ENCODE measurements around the gene OR12D2.
"Not testable (repeated sequence)": the region's sequence is repeated elsewhere in the genome, so short reads cannot be mapped to it uniquely, and the experiment has no call there.

The OR12D2 gene

GRCh38 chr6:29395331-29395730 lies at the start of gene OR12D2:
Gene OR12D2 (plus strand): TSS chr6:29395631. CDS start chr6:29396700, 1,069 bp downstream.
- DNase-seq: no peak

- DNase-seq: not testable (repeated sequence)
Observed at GRCh38 chr6:29349348-29349747, 46.1 kb upstream of the OR12D2 start.

GRCh38 chr6:29354980-29355379 lies 40.5 kb upstream of the OR12D2 start:
- DNase-seq: no peak

- DNase-seq: no peak
Observed at GRCh38 chr6:29355603-29356002, 39.8 kb upstream of the OR12D2 start.

GRCh38 chr6:29368765-29369164 lies 26.7 kb upstream of the OR12D2 start, which contains the start of gene OR5V1:
Gene OR5V1 (minus strand): TSS chr6:29368865. CDS start chr6:29356195, 12,670 bp downstream.
- DNase-seq: no peak

- no peak for DNase-seq
Observed at GRCh38 chr6:29375191-29375590, 20.2 kb upstream of the OR12D2 start, which contains the start of gene OR12D3. Gene OR12D3 (minus strand): TSS chr6:29375291. CDS start chr6:29375287, 4 bp downstream.

GRCh38 chr6:29376003-29376402 lies 19.4 kb upstream of the OR12D2 start:
- DNase-seq: no peak

GRCh38 chr6:29388533-29388932 lies 6.9 kb upstream of the OR12D2 start:
- DNase-seq: no peak

- DNase-seq: no peak
Observed at GRCh38 chr6:29399525-29399924, 4.1 kb downstream of the OR12D2 start.

- no peak for DNase-seq
Observed at GRCh38 chr6:29403801-29404200, 8.4 kb downstream of the OR12D2 start.

GRCh38 chr6:29414588-29414987 lies 19.2 kb downstream of the OR12D2 start, which contains the start of gene OR12D1:
Gene OR12D1 (plus strand): TSS chr6:29414928.
- DNase-seq: no peak

GRCh38 chr6:29419516-29419915 lies 24.1 kb downstream of the OR12D2 start:
- DNase-seq: no peak

- no peak for DNase-seq
Observed at GRCh38 chr6:29424168-29424567, 28.7 kb downstream of the OR12D2 start.

- no peak for DNase-seq
Observed at GRCh38 chr6:29424575-29424974, 29.1 kb downstream of the OR12D2 start.

GRCh38 chr6:29425075-29425474 lies 29.6 kb downstream of the OR12D2 start:
- no peak for DNase-seq

GRCh38 chr6:29426654-29427053 lies 31.2 kb downstream of the OR12D2 start:
- no peak for DNase-seq

GRCh38 chr6:29436730-29437129 lies 41.3 kb downstream of the OR12D2 start:
- not testable (repeated sequence) for DNase-seq

- no peak for DNase-seq
Observed at GRCh38 chr6:29439006-29439405, 43.6 kb downstream of the OR12D2 start, which contains the start of gene OR10C1. Gene OR10C1 (plus strand): TSS chr6:29439306. CDS start chr6:29440016, 710 bp downstream.

- DNase-seq: no peak
Observed at GRCh38 chr6:29442719-29443118, 47.3 kb downstream of the OR12D2 start.

- DNase-seq: not testable (repeated sequence)
Observed at GRCh38 chr6:29444031-29444430, 48.6 kb downstream of the OR12D2 start.

Measured in activated CD4-positive, CD25-positive, alpha-beta regulatory T cell (primary cell).